Kidney glomerular epithelial cell (primary cell): ENCODE data around the gene FIGNL2.

Source experiments
- DNase-seq: peaks from one replicate; lab custom pipeline; 2025; lab: John Stamatoyannopoulos, UW

The FIGNL2 gene

GRCh38 chr12:51773145-51773869 is 75.2 kb downstream of the FIGNL2 start:
- peak; percentile 29 for DNase-seq

- DNase-seq, result peak; percentile 28
These were observed 77.5 kb downstream of the FIGNL2 start for GRCh38 chr12:51771008-51771407.
